Ishikawa (cell line): Measurements from ENCODE around the gene CD84.

Experiments used
- CEBPB ChIP-seq: IDR thresholded peaks from 2 replicates; pipeline ENCODE4 v1.6.1; 2012
- CREB1 ChIP-seq: IDR thresholded peaks from 2 replicates; pipeline ENCODE4 v1.6.1; 2012; ENCODE audit warnings: low read depth
- EGR1 ChIP-seq: IDR thresholded peaks from 2 replicates; pipeline ENCODE4 v1.6.1; 2012
- EP300 ChIP-seq: IDR thresholded peaks from 2 replicates; pipeline ENCODE4 v1.6.1; 2012; ENCODE audit warnings: borderline replicate concordance
- FOXM1 ChIP-seq: IDR thresholded peaks from 2 replicates; pipeline ENCODE4 v1.6.1; 2012; ENCODE audit warnings: low read depth, borderline replicate concordance
- MAX ChIP-seq: IDR thresholded peaks from 2 replicates; pipeline ENCODE4 v1.6.1; 2012
- NFIC ChIP-seq: IDR thresholded peaks from 2 replicates; pipeline ENCODE4 v1.6.1; 2012
- RAD21 ChIP-seq: IDR thresholded peaks from 2 replicates; pipeline ENCODE4 v1.6.1; 2012; ENCODE audit warnings: low read depth
- REST ChIP-seq: IDR thresholded peaks from 2 replicates; pipeline ENCODE4 v1.6.1; 2012; ENCODE audit warnings: low read depth, mild to moderate bottlenecking
- TAF1 ChIP-seq: IDR thresholded peaks from 2 replicates; pipeline ENCODE4 v1.6.1; 2012; ENCODE audit warnings: low read depth, mild to moderate bottlenecking
- TCF12 ChIP-seq: IDR thresholded peaks from 2 replicates; pipeline ENCODE4 v1.6.1; 2012; ENCODE audit warnings: low read depth
- TEAD4 ChIP-seq: IDR thresholded peaks from 2 replicates; pipeline ENCODE4 v1.6.1; 2012
- USF1 ChIP-seq: IDR thresholded peaks from 2 replicates; pipeline ENCODE4 v1.6.1; 2012
- YY1 ChIP-seq: IDR thresholded peaks from 2 replicates; pipeline ENCODE4 v1.6.1; 2012; ENCODE audit warnings: low read depth
- ZBTB7A ChIP-seq: IDR thresholded peaks from 2 replicates; pipeline ENCODE4 v1.6.1; 2012; ENCODE audit warnings: low read depth

The CD84 gene

GRCh38 chr1:160519642-160520435 lies 59.5 kb downstream of the CD84 start:
- TF ChIP-seq ZBTB7A = no peak
- TF ChIP-seq TCF12 = no peak
- TF ChIP-seq EP300 = no peak
- no peak for TF ChIP-seq YY1
- TF ChIP-seq RAD21 = no peak

DNA sequence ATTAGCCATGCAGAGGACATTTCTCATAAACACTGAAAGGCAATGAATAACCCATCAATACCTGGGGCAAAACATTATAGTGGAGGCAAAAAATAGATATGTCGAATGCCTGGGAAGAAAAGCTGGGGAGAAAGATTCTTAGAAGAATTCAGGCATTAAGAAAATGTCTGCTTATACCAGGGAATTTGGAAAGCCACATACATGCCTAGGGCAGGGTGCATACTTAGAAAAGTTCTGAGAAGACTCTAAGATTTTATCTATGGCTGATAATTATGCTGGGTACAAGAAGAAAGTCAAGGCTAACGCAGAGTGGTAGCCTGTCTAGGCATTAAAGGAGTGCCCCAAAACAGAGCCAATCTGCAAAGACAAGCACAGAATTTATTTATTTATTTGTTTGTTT lies 74.6 kb downstream of the CD84 start:
- TF ChIP-seq REST (no peak), MAX (no peak), ZBTB7A (no peak), NFIC (no peak), EGR1 (no peak), USF1 (no peak), TAF1 (no peak), EP300 (no peak), FOXM1 (no peak), YY1 (no peak), TCF12 (no peak), RAD21 (no peak), TEAD4 (no peak), CEBPB (no peak), CREB1 (no peak)

GRCh38 chr1:160503087-160503486 lies 76.2 kb downstream of the CD84 start:
- TF ChIP-seq EGR1 (no peak), TAF1 (no peak), REST (no peak), TCF12 (no peak), NFIC (no peak), ZBTB7A (no peak), USF1 (no peak), MAX (no peak), FOXM1 (no peak), RAD21 (no peak)

DNA sequence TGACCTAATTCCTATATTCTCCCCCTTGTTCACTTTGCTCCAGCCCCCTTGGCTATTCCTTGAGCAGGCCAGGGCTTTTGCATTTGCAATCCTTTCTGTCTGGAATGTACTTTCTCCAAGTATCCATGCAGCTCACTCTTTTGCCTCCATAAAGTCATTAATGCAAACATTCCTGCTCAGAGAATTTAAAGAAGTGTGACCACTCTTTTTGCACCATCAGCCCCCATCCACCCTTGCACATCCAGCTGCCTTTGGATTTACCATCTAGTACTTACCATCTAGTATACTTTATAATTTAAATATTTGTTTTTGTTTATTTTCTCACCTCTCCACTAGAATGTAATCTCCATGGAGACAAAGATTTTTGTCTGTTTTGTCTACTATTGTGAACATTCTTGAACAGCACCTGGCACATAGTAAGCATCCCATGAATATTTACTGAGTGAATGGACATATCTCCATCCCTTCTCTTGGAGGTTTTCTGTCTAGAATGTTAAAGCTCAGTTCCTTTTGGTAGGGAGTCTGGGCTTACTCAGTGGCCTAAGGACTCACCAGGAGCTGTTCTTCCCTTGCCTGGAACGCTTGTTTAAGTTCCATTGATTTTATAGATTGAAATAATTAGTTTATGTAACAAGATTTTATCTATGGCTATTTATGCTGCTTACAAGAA lies 78.8 kb downstream of the CD84 start:
- TF ChIP-seq TEAD4 (no peak), MAX (no peak), EP300 (no peak), FOXM1 (no peak), REST (no peak), RAD21 (no peak), CEBPB (no peak), ZBTB7A (no peak), USF1 (no peak), EGR1 (no peak), YY1 (no peak), NFIC (no peak), TAF1 (no peak), TCF12 (no peak), CREB1 (no peak)
